WTC11 (cell line): Measurements from ENCODE around the gene PAM. TPM values are rescaled to one million over a fixed set of nuclear protein-coding genes. Genes with fewer than 3 reads are reported as not detected.

Source experiments
- ATAC-seq: fragments of 200-7000 bp; cut with Tn5 transposase; 2 replicates; pipeline ENCODE4 v1.10.0; 2021; ENCODE audit warnings: mild to moderate bottlenecking, moderate library complexity
- CTCF ChIA-PET: fragments of 300-600 bp; sonication (Branson Sonifier 250); formaldehyde crosslinking; loops from one replicate; lab custom pipeline; 2021; ENCODE audit warnings: antibody characterized with exemption; lab: Charles Lee
- POLR2A ChIA-PET: fragments of 350-600 bp; sonication (Branson Sonifier 250); formaldehyde crosslinking; loops from one replicate; lab custom pipeline; 2021; ENCODE audit warnings: antibody characterized with exemption; lab: Charles Lee
- DNase-seq: peaks from one replicate; pipeline ENCODE4 v3.0.0; 2021; ENCODE audit warnings: low spot score
- H3K27ac Mint-ChIP-seq: 2 replicates; pipeline ENCODE4 v1.8.0; 2021; ENCODE audit warnings: mixed read lengths
- H3K27me3 Mint-ChIP-seq: 2 replicates; pipeline ENCODE4 v1.8.0; 2021; ENCODE audit warnings: low read depth, mild to moderate bottlenecking, moderate library complexity, mixed read lengths
- H3K36me3 Mint-ChIP-seq: 2 replicates; pipeline ENCODE4 v1.8.0; 2021; ENCODE audit warnings: mixed read lengths
- H3K4me1 Mint-ChIP-seq: 2 replicates; pipeline ENCODE4 v1.8.0; 2022; ENCODE audit warnings: mixed read lengths
- H3K4me3 Mint-ChIP-seq: 2 replicates; pipeline ENCODE4 v1.8.0; 2021; ENCODE audit warnings: mild to moderate bottlenecking, moderate library complexity, mixed read lengths
- H3K9me3 Mint-ChIP-seq: 2 replicates; pipeline ENCODE4 v1.8.0; 2021; ENCODE audit warnings: mixed read lengths
- CREM ChIP-seq: sonication (generic); formaldehyde crosslinking; IDR thresholded peaks from 2 replicates; pipeline ENCODE4 v1.8.1; 2022; ENCODE audit warnings: mild to moderate bottlenecking, missing genetic modification reagents, moderate library complexity
- GRHL2 ChIP-seq: fragments of 250-450 bp; sonication (Bioruptor Pico); IDR thresholded peaks from 2 replicates; pipeline ENCODE4 v1.8.0; 2022; ENCODE audit warnings: mild to moderate bottlenecking, moderate library complexity; ENCODE audit not compliant: insufficient replicate concordance, severe bottlenecking
- IRF2 ChIP-seq: sonication (generic); formaldehyde crosslinking; IDR thresholded peaks from 2 replicates; pipeline ENCODE4 v1.8.0; 2022; ENCODE audit warnings: low read depth, missing genetic modification reagents, borderline replicate concordance
- JUN ChIP-seq: sonication (generic); formaldehyde crosslinking; IDR thresholded peaks from 2 replicates; pipeline ENCODE4 v1.8.0; 2023; ENCODE audit warnings: mild to moderate bottlenecking, missing genetic modification reagents
- NFE2L1 ChIP-seq: sonication (generic); formaldehyde crosslinking; IDR thresholded peaks from 2 replicates; pipeline ENCODE4 v1.8.1; 2023; ENCODE audit warnings: missing genetic modification reagents
- SMAD3 ChIP-seq: sonication (generic); formaldehyde crosslinking; IDR thresholded peaks from 2 replicates; pipeline ENCODE4 v1.8.0; 2022; ENCODE audit warnings: missing genetic modification reagents, mild to moderate bottlenecking, borderline replicate concordance
- TCF7 ChIP-seq: sonication (generic); formaldehyde crosslinking; IDR thresholded peaks from 2 replicates; pipeline ENCODE4 v1.8.0; 2022; ENCODE audit warnings: mild to moderate bottlenecking, low read depth, missing genetic modification reagents, moderate library complexity
- ZNF138 ChIP-seq: sonication (generic); formaldehyde crosslinking; conservative IDR thresholded peaks from 2 replicates; pipeline ENCODE4 v1.8.1; 2022; ENCODE audit warnings: mild to moderate bottlenecking, moderate library complexity, missing genetic modification reagents
- ZNF232 ChIP-seq: sonication (generic); formaldehyde crosslinking; IDR thresholded peaks from 2 replicates; pipeline ENCODE4 v1.8.0; 2022; ENCODE audit warnings: mild to moderate bottlenecking, missing genetic modification reagents
- ZNF671 ChIP-seq: fragments of 250-450 bp; sonication (Bioruptor Pico); IDR thresholded peaks from 2 replicates; pipeline ENCODE4 v1.8.0; 2021; ENCODE audit warnings: mild to moderate bottlenecking
- total RNA-seq: library from RNA; stranded (reverse); gene quantifications from 3 replicates; pipeline ENCODE4 v1.2.3, GENCODE V29; 2021
- TF ChIP-seq, protein P1 (sequence below): sonication (generic); formaldehyde crosslinking; IDR thresholded peaks from 2 replicates; pipeline ENCODE4 v1.8.0; 2022; ENCODE audit warnings: mild to moderate bottlenecking, missing genetic modification reagents
- TF ChIP-seq, protein P2 (sequence below): sonication (generic); formaldehyde crosslinking; IDR thresholded peaks from 2 replicates; pipeline ENCODE4 v1.8.0; 2023; ENCODE audit warnings: missing genetic modification reagents, mild to moderate bottlenecking, borderline replicate concordance
- TF ChIP-seq, protein P3 (sequence below): sonication (generic); formaldehyde crosslinking; IDR thresholded peaks from 2 replicates; pipeline ENCODE4 v1.8.0; 2022; ENCODE audit warnings: mild to moderate bottlenecking, missing genetic modification reagents
- TF ChIP-seq, protein P4 (sequence below): sonication (generic); formaldehyde crosslinking; IDR thresholded peaks from 2 replicates; pipeline ENCODE4 v1.8.1; 2022; ENCODE audit warnings: missing genetic modification reagents, borderline replicate concordance
- TF ChIP-seq, protein P5 (sequence below): fragments of 200-600 bp; IDR thresholded peaks from 2 replicates; pipeline ENCODE4 v1.8.0; 2022; ENCODE audit warnings: antibody characterized with exemption

PAM gene
- total RNA-seq, 1 experiment from 2014 or later = 52.3 TPM

DNA sequence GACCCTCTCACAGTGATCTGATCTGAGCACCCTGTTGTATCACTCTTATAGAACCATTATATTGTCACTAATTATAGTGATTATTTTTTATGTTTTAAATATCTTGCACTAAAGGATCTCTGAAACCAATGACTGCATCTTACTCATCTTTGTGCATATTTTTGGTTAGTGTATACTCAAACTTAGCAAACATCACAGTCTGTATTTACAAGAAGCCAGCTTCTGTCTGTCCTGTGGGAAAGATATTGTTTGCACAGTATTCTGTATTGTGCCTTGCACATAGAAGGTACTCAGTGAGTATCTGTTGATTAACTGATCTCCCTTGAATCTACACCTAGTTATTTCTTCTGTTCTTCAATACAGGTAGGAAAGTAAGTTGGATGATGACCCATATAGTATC, 131.5 kb downstream of the PAM start:
- Mint-ChIP-seq H3K36me3 (no peaks in the 10 kb centered on the region), H3K4me1 (no peaks in the 10 kb centered on the region; the same call in 1 of the 2 replicates), H3K4me3 (no peak overlapping the region), H3K9me3 (0 out of 2 replicates have a peak, but pooled peaks cover 3% of the 10 kb centered on the region), H3K27ac (no peak overlapping the region), H3K27me3 (no peaks in the 10 kb centered on the region)
- CTCF ChIA-PET = no interaction called here
- POLR2A ChIA-PET = no interaction called here
- ATAC-seq = no peak
- no peak for DNase-seq
- no peak for TF ChIP-seq ZNF138

DNA sequence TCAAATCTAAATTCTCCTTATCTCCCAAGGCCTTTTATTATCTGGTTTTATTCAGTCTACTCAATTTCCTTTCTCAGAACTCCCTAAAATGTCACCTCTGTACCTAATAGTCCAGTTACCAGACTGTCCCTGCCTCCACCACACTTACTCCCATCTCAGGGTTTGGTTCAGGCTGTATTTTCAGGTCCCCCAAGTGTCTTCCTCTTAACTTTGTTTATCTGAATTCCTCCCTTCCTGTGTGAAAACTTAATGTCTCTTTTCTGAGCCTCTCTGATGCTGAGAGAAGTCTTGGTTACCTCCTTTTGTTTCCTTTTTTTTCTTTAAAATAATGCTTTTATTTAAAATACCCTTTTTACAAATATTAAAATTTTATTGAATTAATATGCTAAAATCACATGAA, 133.4 kb downstream of the PAM start:
- H3K4me1 Mint-ChIP-seq = no peaks in the 10 kb centered on the region; the same call in 1 of the 2 replicates
- no peak for ATAC-seq
- ChIA-PET POLR2A (no interaction called here), CTCF (no interaction called here)
- no peaks in the 10 kb centered on the region for H3K36me3 Mint-ChIP-seq
- DNase-seq = no peak
- TF ChIP-seq JUN (CRISPR knock-in tag) = no peak
- TF ChIP-seq NFE2L1 (CRISPR knock-in tag) = no peak
- no peak for TF ChIP-seq ZNF671 (CRISPR knock-in tag)
- no peak overlapping the region for H3K4me3 Mint-ChIP-seq
- H3K27me3 Mint-ChIP-seq = no peaks in the 10 kb centered on the region
- no peaks in the 10 kb centered on the region for H3K9me3 Mint-ChIP-seq
- no peak overlapping the region for H3K27ac Mint-ChIP-seq

DNA sequence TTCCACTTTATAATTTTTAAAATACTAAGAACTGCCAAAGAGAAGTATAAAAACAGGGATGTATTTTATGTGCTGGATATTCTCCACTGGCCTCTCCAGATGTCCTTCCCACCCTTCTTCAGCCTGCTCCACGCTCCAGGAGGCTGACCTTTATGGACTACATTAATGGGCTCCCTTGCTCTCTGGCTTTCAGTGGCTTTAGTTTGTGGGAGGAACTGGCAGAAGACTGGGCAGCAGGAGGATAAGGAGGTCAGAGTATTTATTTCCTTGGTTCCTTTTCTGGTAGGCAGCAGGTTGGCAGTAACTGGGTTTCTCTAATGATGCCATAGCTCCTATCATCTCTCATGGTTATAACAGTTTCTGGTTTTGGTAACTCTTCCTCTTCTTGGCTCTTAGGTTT, 133.9 kb downstream of the PAM start:
- no peak overlapping the region for H3K27ac Mint-ChIP-seq
- CTCF ChIA-PET = no interaction called here
- no peak for TF ChIP-seq NFE2L1 (CRISPR knock-in tag)
- TF ChIP-seq, protein P1, sequence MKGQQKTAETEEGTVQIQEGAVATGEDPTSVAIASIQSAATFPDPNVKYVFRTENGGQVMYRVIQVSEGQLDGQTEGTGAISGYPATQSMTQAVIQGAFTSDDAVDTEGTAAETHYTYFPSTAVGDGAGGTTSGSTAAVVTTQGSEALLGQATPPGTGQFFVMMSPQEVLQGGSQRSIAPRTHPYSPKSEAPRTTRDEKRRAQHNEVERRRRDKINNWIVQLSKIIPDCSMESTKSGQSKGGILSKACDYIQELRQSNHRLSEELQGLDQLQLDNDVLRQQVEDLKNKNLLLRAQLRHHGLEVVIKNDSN (CRISPR knock-in tag) = no peak
- TF ChIP-seq, protein P2, sequence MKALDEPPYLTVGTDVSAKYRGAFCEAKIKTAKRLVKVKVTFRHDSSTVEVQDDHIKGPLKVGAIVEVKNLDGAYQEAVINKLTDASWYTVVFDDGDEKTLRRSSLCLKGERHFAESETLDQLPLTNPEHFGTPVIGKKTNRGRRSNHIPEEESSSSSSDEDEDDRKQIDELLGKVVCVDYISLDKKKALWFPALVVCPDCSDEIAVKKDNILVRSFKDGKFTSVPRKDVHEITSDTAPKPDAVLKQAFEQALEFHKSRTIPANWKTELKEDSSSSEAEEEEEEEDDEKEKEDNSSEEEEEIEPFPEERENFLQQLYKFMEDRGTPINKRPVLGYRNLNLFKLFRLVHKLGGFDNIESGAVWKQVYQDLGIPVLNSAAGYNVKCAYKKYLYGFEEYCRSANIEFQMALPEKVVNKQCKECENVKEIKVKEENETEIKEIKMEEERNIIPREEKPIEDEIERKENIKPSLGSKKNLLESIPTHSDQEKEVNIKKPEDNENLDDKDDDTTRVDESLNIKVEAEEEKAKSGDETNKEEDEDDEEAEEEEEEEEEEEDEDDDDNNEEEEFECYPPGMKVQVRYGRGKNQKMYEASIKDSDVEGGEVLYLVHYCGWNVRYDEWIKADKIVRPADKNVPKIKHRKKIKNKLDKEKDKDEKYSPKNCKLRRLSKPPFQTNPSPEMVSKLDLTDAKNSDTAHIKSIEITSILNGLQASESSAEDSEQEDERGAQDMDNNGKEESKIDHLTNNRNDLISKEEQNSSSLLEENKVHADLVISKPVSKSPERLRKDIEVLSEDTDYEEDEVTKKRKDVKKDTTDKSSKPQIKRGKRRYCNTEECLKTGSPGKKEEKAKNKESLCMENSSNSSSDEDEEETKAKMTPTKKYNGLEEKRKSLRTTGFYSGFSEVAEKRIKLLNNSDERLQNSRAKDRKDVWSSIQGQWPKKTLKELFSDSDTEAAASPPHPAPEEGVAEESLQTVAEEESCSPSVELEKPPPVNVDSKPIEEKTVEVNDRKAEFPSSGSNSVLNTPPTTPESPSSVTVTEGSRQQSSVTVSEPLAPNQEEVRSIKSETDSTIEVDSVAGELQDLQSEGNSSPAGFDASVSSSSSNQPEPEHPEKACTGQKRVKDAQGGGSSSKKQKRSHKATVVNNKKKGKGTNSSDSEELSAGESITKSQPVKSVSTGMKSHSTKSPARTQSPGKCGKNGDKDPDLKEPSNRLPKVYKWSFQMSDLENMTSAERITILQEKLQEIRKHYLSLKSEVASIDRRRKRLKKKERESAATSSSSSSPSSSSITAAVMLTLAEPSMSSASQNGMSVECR = no peak
- no peak for TF ChIP-seq IRF2 (CRISPR knock-in tag)
- no peak for TF ChIP-seq GRHL2 (CRISPR knock-in tag)
- TF ChIP-seq, protein P3, sequence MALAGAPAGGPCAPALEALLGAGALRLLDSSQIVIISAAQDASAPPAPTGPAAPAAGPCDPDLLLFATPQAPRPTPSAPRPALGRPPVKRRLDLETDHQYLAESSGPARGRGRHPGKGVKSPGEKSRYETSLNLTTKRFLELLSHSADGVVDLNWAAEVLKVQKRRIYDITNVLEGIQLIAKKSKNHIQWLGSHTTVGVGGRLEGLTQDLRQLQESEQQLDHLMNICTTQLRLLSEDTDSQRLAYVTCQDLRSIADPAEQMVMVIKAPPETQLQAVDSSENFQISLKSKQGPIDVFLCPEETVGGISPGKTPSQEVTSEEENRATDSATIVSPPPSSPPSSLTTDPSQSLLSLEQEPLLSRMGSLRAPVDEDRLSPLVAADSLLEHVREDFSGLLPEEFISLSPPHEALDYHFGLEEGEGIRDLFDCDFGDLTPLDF = no peak
- TF ChIP-seq CREM (CRISPR knock-in tag) = no peak
- no peak for TF ChIP-seq SMAD3 (CRISPR knock-in tag)

DNA sequence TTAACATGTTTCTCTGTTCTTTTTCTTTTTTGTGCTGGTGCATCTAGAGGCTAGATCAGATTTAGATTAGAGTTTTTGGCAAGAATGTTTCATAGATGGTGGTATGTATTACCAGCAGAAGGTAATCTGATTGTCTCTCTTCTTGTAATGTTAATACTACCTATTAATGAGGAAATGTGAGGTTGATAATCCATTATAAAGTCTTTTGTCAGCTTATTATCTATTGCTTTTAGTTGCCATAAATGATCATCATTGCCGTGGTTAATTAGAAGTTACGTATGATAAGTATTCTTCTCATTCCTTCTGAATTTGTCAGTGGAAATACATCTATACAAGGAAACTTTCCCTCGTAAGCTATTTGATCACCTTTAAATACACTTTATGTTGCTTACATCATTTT, 135.0 kb downstream of the PAM start:
- DNase-seq (no peak), ATAC-seq (no peak)
- no peak overlapping the region for H3K4me3 Mint-ChIP-seq
- ChIA-PET POLR2A (no interaction called here), CTCF (no interaction called here)
- H3K9me3 Mint-ChIP-seq = no peaks in the 10 kb centered on the region
- no peak for TF ChIP-seq TCF7 (CRISPR knock-in tag)
- TF ChIP-seq, protein P4, sequence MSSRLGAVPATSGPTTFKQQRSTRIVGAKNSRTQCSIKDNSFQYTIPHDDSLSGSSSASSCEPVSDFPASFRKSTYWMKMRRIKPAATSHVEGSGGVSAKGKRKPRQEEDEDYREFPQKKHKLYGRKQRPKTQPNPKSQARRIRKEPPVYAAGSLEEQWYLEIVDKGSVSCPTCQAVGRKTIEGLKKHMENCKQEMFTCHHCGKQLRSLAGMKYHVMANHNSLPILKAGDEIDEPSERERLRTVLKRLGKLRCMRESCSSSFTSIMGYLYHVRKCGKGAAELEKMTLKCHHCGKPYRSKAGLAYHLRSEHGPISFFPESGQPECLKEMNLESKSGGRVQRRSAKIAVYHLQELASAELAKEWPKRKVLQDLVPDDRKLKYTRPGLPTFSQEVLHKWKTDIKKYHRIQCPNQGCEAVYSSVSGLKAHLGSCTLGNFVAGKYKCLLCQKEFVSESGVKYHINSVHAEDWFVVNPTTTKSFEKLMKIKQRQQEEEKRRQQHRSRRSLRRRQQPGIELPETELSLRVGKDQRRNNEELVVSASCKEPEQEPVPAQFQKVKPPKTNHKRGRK (CRISPR knock-in tag) = no peak
- TF ChIP-seq, protein P2 = no peak
- TF ChIP-seq ZNF232 (CRISPR knock-in tag) = no peak
- TF ChIP-seq, protein P5, sequence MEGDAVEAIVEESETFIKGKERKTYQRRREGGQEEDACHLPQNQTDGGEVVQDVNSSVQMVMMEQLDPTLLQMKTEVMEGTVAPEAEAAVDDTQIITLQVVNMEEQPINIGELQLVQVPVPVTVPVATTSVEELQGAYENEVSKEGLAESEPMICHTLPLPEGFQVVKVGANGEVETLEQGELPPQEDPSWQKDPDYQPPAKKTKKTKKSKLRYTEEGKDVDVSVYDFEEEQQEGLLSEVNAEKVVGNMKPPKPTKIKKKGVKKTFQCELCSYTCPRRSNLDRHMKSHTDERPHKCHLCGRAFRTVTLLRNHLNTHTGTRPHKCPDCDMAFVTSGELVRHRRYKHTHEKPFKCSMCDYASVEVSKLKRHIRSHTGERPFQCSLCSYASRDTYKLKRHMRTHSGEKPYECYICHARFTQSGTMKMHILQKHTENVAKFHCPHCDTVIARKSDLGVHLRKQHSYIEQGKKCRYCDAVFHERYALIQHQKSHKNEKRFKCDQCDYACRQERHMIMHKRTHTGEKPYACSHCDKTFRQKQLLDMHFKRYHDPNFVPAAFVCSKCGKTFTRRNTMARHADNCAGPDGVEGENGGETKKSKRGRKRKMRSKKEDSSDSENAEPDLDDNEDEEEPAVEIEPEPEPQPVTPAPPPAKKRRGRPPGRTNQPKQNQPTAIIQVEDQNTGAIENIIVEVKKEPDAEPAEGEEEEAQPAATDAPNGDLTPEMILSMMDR = no peak
- H3K27ac Mint-ChIP-seq = no peak overlapping the region
- no peaks in the 10 kb centered on the region; the same call in 1 of the 2 replicates for H3K4me1 Mint-ChIP-seq
- H3K27me3 Mint-ChIP-seq = no peaks in the 10 kb centered on the region
- no peaks in the 10 kb centered on the region for H3K36me3 Mint-ChIP-seq

More for the DNA sequence above, 133.9 kb downstream of the PAM start:
- Mint-ChIP-seq H3K27me3 (no peaks in the 10 kb centered on the region), H3K9me3 (no peaks in the 10 kb centered on the region), H3K4me1 (no peaks in the 10 kb centered on the region; the same call in 1 of the 2 replicates), H3K4me3 (no peak overlapping the region), H3K36me3 (no peaks in the 10 kb centered on the region)
- POLR2A ChIA-PET = no interaction called here
- peak; percentile 38; the same call in 1 of the 2 replicates for ATAC-seq
- no peak for DNase-seq
